ENCODE measurements around the gene CCDC188. TPM values are rescaled to one million over a fixed set of nuclear protein-coding genes. Genes with fewer than 3 reads are reported as not detected.

Gene CCDC188
- total RNA-seq, 1 donor from 2014 or later = not detected

DNA sequence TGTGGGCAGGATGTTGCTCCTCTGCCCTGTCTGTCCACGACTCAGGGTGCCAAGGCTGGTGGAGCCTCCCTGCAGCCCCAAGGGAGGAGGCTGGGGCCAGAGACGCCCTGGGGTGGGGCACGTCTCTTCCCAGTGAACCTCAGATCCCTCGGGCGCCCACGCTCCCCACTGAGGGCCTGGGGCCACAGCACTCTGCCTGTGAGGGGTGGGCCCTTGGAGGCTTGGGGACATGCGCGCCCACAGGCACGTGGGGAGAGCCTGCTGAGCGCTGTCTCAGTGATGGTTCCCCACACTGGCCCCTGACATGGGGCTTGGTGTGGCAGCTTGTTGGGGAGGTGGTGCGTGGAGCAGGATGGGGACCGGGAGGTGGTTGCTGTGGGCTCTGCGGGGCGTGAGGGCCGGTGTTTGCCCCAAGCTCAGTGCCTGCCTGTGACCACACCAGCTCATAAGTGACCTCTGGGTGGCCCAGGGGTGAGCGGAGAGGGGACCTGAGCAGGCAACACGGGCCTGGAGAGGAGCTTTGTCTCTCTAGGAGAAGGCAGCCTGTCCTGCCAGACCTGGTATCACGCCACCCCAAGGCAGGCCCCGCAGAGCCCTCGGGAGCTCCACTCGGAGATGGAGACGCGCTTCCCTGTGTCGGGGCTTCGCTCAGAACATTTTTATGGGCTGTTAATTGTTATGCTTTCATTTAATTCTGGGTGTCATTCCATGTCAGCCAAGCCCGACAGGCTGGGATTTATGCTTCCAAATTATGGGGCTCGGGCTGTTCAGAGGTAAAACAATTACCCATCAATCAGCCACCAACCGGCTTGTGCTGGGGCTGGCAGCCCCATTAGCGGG is 27.4 kb upstream of the CCDC188 start:
- DNase-seq (ENCODE audit: low spot score) = no peak
- Mint-ChIP-seq H3K27me3 (ENCODE audit: unreplicated experiment) (peaks cover 7% of the 10 kb centered on the region), H3K36me3 (ENCODE audit: low read depth, unreplicated experiment) (no peaks in the 10 kb centered on the region), H3K4me3 (ENCODE audit: unreplicated experiment) (no peak overlapping the region), H3K4me1 (ENCODE audit: unreplicated experiment) (no peaks in the 10 kb centered on the region), H3K27ac (ENCODE audit: unreplicated experiment) (no peak overlapping the region), H3K9me3 (ENCODE audit: unreplicated experiment) (no peaks in the 10 kb centered on the region)
- TF ChIP-seq, protein P1, sequence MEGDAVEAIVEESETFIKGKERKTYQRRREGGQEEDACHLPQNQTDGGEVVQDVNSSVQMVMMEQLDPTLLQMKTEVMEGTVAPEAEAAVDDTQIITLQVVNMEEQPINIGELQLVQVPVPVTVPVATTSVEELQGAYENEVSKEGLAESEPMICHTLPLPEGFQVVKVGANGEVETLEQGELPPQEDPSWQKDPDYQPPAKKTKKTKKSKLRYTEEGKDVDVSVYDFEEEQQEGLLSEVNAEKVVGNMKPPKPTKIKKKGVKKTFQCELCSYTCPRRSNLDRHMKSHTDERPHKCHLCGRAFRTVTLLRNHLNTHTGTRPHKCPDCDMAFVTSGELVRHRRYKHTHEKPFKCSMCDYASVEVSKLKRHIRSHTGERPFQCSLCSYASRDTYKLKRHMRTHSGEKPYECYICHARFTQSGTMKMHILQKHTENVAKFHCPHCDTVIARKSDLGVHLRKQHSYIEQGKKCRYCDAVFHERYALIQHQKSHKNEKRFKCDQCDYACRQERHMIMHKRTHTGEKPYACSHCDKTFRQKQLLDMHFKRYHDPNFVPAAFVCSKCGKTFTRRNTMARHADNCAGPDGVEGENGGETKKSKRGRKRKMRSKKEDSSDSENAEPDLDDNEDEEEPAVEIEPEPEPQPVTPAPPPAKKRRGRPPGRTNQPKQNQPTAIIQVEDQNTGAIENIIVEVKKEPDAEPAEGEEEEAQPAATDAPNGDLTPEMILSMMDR (IDR thresholded peaks at IDR 0.05; ENCODE audit: unreplicated experiment) = no peak

DNA sequence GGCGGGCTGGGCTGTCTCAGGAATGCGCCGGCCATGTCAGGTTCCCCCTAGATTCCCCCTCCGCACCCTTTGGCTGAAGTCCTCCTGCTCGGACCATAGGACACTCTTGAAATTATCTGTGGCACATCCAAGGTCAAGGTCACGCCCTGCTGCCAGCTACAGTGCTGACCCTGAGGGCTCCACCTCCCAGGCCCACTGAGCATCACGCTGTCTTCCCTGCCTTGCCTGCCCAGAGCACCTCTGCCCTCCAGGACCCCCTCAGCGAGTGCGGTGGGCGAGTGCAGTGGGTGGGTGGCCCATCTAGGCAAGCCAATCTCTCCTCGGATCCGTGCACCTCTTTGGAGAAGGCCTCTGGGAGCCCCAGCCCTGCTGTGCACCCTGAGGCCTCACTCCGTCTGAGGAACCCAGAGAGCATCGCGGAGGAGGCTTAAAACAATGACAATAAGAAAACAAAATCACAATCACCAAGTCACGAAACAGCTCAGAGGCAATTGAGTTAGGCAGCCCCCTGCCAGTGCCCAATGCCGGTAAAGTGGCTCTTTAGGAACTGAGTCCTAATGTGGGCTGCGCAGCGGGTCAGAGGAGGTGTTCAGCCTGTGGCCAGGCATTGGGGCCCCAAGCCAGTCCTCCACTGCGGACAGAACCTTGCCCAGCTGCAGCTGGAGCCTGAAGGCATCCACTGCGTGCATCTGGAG is 26.5 kb upstream of the CCDC188 start:
- no peak overlapping the region for H3K27ac Mint-ChIP-seq (ENCODE audit: unreplicated experiment)
- no peak overlapping the region for H3K4me3 Mint-ChIP-seq (ENCODE audit: unreplicated experiment)
- H3K9me3 Mint-ChIP-seq (ENCODE audit: unreplicated experiment) = no peaks in the 10 kb centered on the region
- no peaks in the 10 kb centered on the region for H3K36me3 Mint-ChIP-seq (ENCODE audit: low read depth, unreplicated experiment)
- TF ChIP-seq, protein P1 (IDR thresholded peaks at IDR 0.05; ENCODE audit: unreplicated experiment) = no peak
- DNase-seq (ENCODE audit: low spot score) = no peak
- H3K4me1 Mint-ChIP-seq (ENCODE audit: unreplicated experiment) = no peaks in the 10 kb centered on the region
- H3K27me3 Mint-ChIP-seq (ENCODE audit: unreplicated experiment) = peaks cover 3% of the 10 kb centered on the region

DNA sequence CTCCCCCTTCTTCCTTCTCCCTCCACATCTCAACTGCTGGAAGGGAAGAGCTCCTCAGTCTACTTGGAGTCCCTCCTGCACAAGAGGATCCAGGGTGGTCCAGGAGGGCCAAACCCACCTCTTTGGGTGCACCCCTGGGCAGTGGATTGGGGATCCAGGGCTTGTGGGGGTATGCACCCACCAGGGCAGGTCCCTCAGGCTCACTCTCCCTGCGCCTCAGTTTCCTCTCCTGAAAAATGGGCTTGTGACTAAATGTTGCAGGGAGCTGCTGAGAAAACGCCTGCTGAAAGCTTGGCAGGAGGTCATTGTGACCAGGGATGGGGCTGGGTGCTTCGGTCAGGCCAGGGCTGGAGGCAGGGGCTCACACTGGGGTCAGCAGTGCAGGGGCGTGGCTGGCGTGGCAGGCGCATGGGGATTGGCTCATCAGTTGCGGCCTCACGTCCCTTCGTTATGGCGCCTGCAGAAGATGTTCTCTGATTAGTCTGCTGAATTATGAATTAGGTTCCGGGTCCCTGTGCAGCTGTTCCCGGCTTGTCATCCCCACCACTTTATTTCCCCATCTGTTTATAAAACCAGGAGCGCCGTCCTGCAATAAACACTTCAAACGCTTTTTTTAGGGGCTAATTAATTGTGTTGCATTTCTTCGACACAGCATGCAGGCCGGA is 25.7 kb upstream of the CCDC188 start:
- no peak for DNase-seq (ENCODE audit: low spot score)
- TF ChIP-seq, protein P1 (IDR thresholded peaks at IDR 0.05; ENCODE audit: unreplicated experiment) = no peak
- no peaks in the 10 kb centered on the region for H3K36me3 Mint-ChIP-seq (ENCODE audit: low read depth, unreplicated experiment)
- H3K9me3 Mint-ChIP-seq (ENCODE audit: unreplicated experiment) = no peaks in the 10 kb centered on the region
- no peaks in the 10 kb centered on the region for H3K4me1 Mint-ChIP-seq (ENCODE audit: unreplicated experiment)
- H3K27ac Mint-ChIP-seq (ENCODE audit: unreplicated experiment) = no peak overlapping the region
- H3K27me3 Mint-ChIP-seq (ENCODE audit: unreplicated experiment) = peaks cover 3% of the 10 kb centered on the region
- no peak overlapping the region for H3K4me3 Mint-ChIP-seq (ENCODE audit: unreplicated experiment)

DNA sequence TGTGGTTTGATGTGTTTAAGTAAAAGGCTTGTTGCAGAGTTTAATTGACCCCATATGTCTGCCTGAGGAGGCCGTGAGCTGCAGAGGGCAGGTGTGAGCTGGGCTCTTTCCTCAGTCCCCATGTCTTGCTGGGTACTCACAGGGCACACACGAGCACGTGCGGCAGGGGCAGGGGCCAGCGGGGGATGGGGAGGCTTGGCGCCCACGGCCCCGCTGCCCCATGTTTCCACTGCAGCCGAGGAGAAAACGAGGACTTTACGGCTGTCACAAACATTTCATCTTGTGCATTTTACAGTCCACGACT is 24.7 kb upstream of the CCDC188 start:
- no peaks in the 10 kb centered on the region for H3K9me3 Mint-ChIP-seq (ENCODE audit: unreplicated experiment)

More for the DNA sequence above, 24.7 kb upstream of the CCDC188 start:
- Mint-ChIP-seq H3K27ac (ENCODE audit: unreplicated experiment) (no peak overlapping the region), H3K4me3 (ENCODE audit: unreplicated experiment) (no peak overlapping the region), H3K27me3 (ENCODE audit: unreplicated experiment) (peaks cover 3% of the 10 kb centered on the region), H3K36me3 (ENCODE audit: low read depth, unreplicated experiment) (no peaks in the 10 kb centered on the region), H3K4me1 (ENCODE audit: unreplicated experiment) (no peaks in the 10 kb centered on the region)
- no peak for DNase-seq (ENCODE audit: low spot score)
- TF ChIP-seq, protein P1 (IDR thresholded peaks at IDR 0.05; ENCODE audit: unreplicated experiment) = no peak

Measured in endothelial cell (in vitro differentiated cells).